ENCODE data around the gene TBC1D9.

DNA sequence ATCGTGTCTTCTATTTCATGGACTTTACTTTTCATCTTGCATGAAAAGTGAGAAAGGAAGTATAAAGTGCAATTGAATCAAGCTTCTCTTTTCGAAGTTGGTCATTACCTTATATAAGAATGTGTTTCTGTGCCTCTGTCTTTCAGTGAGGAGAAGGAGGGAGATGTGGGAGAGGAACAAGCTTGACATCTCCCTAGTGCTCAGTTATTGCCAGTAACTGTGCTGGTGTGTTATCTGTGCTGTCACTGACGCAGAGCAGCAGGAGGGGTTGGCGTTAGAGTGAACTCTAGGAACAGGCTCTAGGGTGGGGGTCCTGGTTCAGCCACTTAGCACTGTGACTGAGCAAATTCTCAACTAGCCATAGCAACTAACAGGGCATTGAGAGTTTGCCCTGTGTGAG is 34.0 kb upstream of the TBC1D9 start:
- TF ChIP-seq SMC3 (IDR thresholded peaks at IDR 0.05) = no peak
- TF ChIP-seq, protein P1, sequence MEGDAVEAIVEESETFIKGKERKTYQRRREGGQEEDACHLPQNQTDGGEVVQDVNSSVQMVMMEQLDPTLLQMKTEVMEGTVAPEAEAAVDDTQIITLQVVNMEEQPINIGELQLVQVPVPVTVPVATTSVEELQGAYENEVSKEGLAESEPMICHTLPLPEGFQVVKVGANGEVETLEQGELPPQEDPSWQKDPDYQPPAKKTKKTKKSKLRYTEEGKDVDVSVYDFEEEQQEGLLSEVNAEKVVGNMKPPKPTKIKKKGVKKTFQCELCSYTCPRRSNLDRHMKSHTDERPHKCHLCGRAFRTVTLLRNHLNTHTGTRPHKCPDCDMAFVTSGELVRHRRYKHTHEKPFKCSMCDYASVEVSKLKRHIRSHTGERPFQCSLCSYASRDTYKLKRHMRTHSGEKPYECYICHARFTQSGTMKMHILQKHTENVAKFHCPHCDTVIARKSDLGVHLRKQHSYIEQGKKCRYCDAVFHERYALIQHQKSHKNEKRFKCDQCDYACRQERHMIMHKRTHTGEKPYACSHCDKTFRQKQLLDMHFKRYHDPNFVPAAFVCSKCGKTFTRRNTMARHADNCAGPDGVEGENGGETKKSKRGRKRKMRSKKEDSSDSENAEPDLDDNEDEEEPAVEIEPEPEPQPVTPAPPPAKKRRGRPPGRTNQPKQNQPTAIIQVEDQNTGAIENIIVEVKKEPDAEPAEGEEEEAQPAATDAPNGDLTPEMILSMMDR (IDR thresholded peaks at IDR 0.05) = no peak
- TF ChIP-seq REST (IDR thresholded peaks at IDR 0.05) = no peak
- TF ChIP-seq JUN (IDR thresholded peaks at IDR 0.05) = no peak
- TF ChIP-seq POLR2A (IDR thresholded peaks at IDR 0.05; ENCODE audit: low read length) = no peak
